Measurements from ENCODE around the gene SLC6A3.

The SLC6A3 gene

DNA sequence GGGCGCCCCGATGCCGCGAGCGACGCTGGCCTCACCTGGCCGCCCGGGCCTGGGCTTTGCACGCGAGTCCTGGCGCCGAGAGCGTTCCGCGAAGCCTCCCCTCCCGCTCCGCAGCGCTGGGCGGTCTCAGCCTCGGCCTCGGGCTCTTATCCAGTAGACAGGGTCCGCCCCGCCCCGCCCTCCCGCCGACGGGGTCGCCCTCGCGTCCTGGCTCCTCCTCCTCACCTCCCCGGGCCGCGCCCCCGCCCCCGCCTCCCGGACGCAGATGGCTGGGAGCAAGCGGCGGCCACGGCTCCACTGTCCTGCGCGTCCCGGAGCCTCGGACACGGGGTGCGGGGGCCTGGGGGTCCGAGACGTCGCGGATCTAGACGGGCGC, at the start of gene SLC6A3:
Gene SLC6A3 (minus strand): TSS at position 128 of the 376 bp plus-strand sequence. CDS start 2,243 bp downstream, outside the sequence.
- no peak within 1 kb of the TSS for H3K4me3 ChIP-seq

GRCh38 chr5:1493941-1494340, 48.7 kb upstream of the SLC6A3 start:
- Histone ChIP-seq H3K4me3 (no peak overlapping the region), H3K27ac (peak overlapping the region in 4 of 21 experiments; percentile 16 to 77 (median 50))

More for the DNA sequence above, at the start of gene SLC6A3:
- no peak within 1 kb of the TSS for H3K27ac ChIP-seq

DNA sequence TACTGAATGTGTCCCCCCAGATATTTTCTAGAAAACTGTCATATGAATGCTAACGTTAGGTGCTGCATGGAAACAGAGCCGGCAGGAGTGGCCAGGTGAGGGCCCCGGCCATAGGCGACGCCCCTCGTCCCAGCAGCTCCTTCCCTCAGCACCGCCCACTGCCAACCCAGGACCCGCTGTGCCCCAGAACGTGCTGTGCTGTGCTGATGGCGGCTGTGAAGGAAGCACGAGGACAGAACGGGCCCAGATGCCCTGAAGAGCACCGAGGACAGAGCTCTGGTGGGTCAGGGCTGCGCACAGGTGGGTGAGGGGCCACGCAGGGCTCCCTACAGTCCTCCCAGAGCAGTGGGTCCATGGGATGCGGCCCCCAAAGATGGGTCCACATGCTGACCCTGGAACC, 48.2 kb upstream of the SLC6A3 start:
- peak overlapping the region in 2 of 21 experiments; percentile 29 to 77 for H3K27ac ChIP-seq
- no peak overlapping the region for H3K4me3 ChIP-seq

- Histone ChIP-seq H3K4me3 (no peak overlapping the region), H3K27ac (peak overlapping the region in 1 of 21 experiments; percentile 77)
Measured at GRCh38 chr5:1492757-1493156, 47.5 kb upstream of the SLC6A3 start.

DNA sequence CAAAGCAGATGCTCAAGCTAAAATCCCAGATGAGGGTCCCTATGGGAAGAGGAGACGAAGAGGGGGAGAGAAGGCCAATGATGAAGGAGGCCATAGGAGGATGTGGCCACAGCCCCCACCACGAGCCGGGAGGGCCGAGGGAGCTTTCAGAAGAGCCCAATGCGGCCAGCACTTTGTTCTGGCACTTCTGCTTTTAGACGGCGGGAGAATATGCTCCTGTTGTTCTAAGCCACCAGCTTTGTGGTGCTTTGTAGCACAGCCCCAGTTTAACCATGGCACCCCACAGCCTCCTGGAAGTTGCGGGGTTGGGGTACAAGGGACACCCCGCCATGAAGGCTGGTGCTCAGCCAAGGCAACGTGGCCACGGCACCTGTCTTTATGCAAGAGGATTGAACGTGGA, 45.1 kb upstream of the SLC6A3 start:
- Histone ChIP-seq H3K4me3 (no peak overlapping the region), H3K27ac (peak overlapping the region in 2 of 21 experiments; percentile 37 to 64)

- H3K4me3 ChIP-seq: no peak overlapping the region
- H3K27ac ChIP-seq: peak overlapping the region in 6 of 21 experiments; percentile 21 to 71 (median 58)
Measured at GRCh38 chr5:1489754-1490153, 44.5 kb upstream of the SLC6A3 start.

GRCh38 chr5:1488882-1489680, 43.8 kb upstream of the SLC6A3 start:
- H3K4me3 ChIP-seq: no peak overlapping the region
- H3K27ac ChIP-seq: peak overlapping the region in 9 of 21 experiments; percentile 21 to 71 (median 47)

DNA sequence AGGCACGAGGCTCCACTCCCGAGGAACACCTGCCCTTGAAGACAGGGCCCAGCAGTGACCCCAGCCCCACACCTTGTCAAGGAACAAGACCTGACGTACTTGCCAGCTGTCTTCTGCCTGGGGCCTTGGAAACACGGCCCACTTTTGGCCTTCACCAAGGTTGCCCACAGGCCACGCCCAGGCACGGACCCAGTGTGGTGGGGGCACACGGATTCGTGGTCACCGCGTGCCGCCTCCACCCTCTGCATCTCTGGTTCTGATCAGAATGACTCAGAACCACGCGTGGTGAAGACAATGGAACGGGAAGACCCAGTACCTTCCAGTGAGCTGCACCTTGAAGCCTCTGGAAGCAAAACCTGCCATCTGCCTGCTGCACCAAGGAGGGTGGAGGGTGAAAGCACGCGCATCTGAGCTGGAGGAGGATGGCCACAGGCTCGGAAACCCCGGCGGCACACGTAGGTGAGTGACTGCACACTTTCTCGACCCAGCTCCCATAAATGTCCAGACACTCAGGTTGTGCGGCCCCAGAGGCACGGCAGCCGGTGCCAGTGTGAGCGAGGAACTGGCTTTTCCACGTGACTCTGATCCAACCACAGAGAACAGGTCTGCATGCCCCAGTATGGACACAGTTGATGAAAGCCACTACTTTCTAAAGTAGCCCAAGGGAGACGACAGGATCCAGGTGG, 42.0 kb upstream of the SLC6A3 start:
- Histone ChIP-seq H3K4me3 (no peak overlapping the region), H3K27ac (no peak overlapping the region)

DNA sequence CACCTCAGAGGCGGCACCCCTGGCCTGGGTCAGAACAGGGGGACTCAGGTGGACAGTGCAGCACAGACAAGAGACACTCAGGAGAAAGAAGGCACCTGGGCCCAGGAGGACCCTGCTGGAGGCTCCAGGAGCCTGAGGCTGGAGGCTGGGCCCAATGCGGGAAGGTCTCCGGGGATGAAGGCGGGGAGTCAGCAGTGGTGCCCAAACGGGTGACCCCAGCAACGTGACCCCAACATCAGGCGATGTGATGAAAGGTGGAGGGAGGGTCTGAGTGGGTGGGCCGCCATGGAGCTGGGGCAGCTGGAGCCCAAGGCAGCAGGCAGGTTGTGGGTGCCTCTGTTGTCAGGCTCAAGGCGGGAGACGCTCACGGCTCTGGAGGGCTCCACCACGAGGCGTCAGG, 41.0 kb upstream of the SLC6A3 start:
- H3K27ac ChIP-seq: no peak overlapping the region
- no peak overlapping the region for H3K4me3 ChIP-seq

DNA sequence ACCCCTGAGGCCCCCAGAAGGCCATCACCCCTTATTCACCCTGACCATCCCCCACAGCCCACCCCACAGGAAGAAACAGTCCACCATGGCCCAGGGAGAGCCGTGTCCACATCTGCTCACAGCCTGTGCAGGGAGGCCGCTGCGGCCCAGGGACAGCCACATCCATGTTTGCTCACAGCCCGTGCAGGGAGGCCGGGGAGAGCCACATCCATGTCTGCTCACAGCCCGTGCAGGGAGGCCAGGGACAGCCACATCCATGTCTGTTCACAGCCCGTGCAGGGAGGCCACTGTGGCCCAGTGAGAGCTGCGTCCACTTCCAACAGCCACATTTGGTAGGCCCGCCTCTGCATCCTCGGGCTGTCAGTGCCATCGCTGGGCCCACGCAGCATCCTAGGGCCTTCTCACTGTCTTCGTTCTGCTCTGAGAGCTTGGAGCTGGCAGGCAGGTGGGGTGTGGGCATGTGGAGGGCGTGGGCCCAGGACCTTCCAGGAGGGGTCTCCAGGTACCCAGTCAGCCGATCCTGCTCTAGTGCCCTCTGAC, 40.4 kb upstream of the SLC6A3 start:
- H3K27ac ChIP-seq: no peak overlapping the region
- H3K4me3 ChIP-seq: no peak overlapping the region

DNA sequence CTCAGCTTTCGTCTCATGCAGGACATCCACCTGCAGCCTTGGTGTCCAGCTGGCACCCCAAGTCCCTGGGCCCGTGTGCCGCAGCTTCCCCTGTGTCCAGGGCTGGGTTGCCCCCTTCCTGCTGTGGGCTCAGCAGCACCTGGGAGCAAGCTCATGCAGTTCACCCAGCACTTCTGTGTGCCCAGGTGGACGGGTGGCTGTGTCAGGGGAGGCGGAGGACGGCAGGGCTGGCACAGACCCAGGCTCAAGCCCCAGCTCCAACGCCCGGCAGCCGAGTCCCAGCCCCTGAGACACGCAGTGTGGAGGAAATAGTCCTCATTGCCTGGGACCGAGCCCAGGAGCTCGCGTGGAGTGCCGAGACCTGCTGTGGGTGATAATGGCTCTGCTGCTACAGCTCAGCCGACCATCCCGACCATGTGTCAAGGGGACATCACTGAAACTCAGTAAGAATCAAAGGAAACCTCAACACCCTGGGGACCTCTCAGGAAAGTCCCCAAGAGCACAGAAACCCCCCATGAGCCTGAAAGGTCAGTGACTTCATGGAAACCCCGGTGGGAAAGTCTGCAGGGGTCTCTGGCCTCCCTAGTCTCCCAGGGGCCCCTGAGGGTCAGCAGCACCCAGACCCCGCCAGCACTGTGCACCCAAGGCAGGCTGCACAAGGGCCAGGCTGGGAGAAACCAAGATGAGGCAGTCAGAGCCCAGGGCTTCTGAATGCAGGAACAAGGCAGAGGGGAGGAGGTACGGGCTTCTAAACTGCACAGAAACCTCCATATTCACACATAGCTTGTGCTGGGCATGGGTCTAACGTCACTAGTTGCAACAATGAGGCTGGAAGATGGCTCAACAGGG, 39.7 kb upstream of the SLC6A3 start:
- no peak overlapping the region for H3K4me3 ChIP-seq
- peak overlapping the region in 1 of 21 experiments; percentile 53 for H3K27ac ChIP-seq

- H3K27ac ChIP-seq: peak overlapping the region in 1 of 21 experiments; percentile 53
- H3K4me3 ChIP-seq: no peak overlapping the region
Measured at GRCh38 chr5:1483856-1484729, 38.9 kb upstream of the SLC6A3 start.

DNA sequence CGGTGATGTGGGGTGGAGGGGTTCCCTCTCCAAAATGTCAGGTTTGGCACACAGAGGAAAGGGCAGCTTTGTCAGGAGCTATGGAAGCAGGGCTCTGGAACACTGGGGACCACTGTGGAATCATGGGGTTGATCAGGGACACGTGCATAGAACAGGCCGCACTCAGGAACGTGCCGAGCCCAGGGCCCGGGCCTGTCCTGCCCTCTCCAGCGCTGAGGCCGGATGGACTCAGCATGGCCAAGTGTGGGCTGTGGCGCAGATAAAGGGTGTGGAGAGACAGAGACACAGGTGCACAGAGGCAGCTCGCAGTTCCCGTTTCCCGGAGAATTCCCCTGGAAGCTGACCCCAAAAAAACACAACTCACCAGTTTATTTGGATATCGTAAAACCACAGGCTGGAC, 37.8 kb upstream of the SLC6A3 start:
- Histone ChIP-seq H3K4me3 (no peak overlapping the region), H3K27ac (no peak overlapping the region)

- Histone ChIP-seq H3K27ac (peak overlapping the region in 1 of 21 experiments; percentile 46), H3K4me3 (no peak overlapping the region)
Measured at GRCh38 chr5:1481959-1482331, 36.7 kb upstream of the SLC6A3 start.

DNA sequence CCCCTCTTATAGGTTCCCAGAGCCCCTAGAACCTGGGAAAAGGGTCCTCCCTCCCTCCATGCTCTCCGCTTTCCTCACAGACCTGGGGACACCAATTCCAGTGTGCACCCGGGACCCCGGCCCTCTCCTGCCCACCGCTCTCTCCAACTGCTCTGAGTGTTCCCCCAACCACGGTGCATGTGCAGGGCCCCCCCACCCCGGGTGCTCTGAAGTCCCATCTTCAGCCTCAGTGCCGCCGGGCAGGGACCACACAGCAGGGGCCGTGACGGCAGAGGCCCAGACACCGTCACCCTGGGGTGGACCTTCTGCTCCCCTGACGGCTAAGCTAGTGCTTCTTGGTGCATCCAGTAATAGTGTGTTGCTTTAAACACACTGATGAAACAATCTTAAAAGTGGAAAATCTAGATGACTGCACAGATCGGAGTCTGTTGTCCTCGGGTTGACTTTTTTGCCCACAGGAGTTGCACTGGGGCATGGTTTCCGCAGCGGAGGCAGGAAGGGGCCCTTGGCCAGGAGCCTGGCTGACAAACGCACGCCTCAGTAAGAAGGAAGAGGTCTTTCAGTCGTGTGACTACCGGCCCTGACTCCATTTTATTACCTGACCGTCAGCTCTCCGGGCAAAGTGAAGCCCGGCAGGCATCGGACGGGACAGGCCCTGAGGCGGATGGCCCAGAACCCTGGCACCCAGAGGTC, 36.2 kb upstream of the SLC6A3 start:
- peak overlapping the region in 2 of 21 experiments; percentile 17 to 46 for H3K27ac ChIP-seq

DNA sequence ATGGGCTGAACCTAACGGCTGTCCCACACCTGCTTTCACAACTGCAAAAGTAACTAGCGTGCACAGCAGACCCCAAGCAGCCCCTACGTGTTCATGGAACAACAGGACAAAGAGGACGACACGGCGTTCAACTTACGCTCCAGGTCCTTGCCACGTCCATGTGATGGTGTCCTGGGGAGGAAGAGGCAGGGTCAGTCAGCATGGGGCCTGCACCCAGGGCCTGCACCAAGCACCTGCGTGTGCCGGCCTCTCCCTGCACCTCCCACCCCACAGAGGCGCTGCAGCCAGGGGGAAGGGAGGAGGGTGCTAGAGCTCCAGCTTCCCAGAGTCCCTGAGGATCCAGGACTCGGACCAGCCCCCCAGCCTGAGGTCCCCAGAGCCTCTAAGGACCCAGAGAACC, 35.6 kb upstream of the SLC6A3 start:
- Histone ChIP-seq H3K4me3 (no peak overlapping the region), H3K27ac (peak overlapping the region in 7 of 21 experiments; percentile 5 to 69 (median 42))

More for the DNA sequence above, 36.2 kb upstream of the SLC6A3 start:
- H3K4me3 ChIP-seq: no peak overlapping the region

DNA sequence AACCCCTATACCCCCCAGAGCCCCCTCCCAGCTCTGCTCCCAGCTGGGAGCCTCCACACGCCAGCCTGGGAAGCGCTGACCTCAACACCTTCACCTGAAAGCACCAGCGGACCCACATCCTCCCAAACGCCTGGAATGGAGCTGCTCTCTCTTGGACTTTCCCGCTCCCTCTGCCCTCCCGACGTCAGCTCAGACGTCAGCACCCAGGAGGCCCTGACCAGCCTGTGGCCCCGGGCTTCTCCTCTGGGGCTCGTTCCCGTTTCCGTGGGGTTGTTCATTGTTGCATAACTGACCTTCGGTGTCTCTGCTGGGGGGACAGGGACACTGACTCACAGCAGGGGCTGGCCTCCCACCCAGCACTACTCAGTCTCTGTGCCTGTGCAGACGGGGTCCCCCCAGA, 35.0 kb upstream of the SLC6A3 start:
- H3K4me3 ChIP-seq: no peak overlapping the region
- peak overlapping the region in 10 of 21 experiments; percentile 2 to 69 (median 46) for H3K27ac ChIP-seq

DNA sequence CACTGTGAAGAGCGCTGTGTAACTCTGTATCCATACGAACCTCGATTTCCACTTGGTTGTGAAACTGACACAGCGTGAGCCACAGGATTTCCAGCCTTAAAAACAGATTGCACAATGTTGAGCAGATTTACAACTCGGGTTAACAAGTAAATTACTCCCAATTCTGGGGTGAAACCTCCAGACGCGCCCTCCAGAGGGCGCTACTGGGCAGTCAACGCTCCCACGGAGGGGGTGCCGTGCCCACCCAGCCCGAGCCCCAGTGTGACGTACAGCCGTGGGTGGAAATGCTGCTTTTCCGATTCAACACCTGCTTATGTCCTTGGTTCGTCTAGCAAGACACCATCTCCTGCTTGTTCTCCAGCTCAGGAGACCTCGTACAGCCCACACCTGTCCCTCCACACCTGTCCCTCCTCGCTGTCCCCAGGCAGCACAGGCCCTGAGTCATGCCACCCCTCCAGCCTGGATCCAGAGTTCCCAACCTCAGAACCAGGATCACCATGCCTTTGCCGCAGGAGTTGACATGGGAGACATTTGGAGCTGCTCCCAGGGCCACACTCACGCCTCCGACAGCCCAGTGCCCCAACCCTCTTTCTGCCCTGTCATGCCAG, 34.4 kb upstream of the SLC6A3 start:
- H3K27ac ChIP-seq: peak overlapping the region in 10 of 21 experiments; percentile 2 to 69 (median 44)
- no peak overlapping the region for H3K4me3 ChIP-seq

All from skin epidermis (tissue), 12 donors.